GM21526 (cell line): ENCODE measurements around the gene BTAF1.
"Not testable (repeated sequence)": the region's sequence is repeated elsewhere in the genome, so short reads cannot be mapped to it uniquely, and the experiment has no call there.

Experiments used
- ATAC-seq: cut with Tn5 transposase; IDR thresholded peaks from one replicate; pipeline ENCODE4 v1.9.1; 2021; ENCODE audit warnings: moderate library complexity; ENCODE audit not compliant: unreplicated experiment, low FRiP score

BTAF1 gene

GRCh38 chr10:91923371-91924211 is at the start of gene BTAF1:
Gene BTAF1, plus strand, starts transcription at chr10:91923770. Its CDS starts 307 bp downstream, at chr10:91924077.
- peak; percentile 94 for ATAC-seq

DNA sequence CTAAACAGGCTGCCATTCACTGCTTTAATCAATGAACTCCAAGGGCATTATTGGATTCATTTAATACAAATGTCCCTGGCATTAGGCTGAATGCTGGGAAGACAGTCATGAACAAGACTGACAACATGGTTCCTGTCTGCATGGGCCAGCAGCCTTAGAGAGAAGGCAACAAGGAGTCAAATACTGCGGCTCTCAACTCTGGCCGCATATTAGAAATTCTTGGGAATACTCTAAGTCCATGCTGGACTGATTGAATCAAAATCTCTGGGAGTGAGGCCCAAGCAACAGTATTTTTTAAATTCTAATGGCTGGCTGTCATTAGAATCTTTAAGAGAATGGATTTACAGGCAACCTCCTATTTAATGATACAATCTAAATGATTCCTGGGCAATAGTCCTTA is 48.4 kb upstream of the BTAF1 start:
- ATAC-seq: no peak

DNA sequence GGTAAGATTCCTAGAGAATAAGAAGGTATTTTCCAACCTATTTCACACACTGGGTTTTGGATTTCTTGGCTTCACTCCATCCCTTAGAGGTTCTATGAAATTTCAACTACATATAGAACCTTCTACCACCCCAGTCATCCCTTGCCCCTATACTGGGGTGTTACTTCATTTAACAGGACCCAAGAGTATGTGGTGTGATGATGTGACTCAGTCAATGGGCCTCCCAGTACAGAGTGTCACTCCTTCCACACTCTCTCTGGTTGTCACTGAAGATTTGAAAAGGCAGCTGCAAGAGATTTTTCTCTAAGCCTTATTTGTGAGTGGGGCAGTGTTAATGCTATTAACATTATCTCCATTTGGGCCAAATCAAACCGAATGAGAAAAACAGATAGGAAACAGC is 47.8 kb upstream of the BTAF1 start:
- ATAC-seq: no peak

GRCh38 chr10:91879515-91880170 is 43.9 kb upstream of the BTAF1 start:
- no peak for ATAC-seq

DNA sequence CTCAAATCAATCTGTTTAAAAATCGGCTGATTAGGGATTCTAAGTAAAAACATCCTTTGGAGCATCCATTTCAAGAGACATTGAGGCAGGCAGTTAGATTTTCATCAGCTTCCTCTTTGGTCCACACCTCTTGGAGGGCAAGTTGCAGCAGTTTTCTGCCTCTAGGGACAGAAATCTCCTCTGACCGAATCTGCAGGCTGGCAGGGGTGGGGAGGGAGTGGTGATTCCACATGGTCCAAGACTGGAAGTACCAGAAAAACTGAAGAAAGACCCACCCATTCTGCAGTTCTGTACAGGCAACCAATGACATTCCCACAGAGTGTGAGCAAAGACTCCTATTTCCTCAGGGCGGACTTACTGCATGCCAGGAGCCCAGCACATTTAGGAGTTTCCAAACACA is 43.3 kb upstream of the BTAF1 start:
- no peak for ATAC-seq

DNA sequence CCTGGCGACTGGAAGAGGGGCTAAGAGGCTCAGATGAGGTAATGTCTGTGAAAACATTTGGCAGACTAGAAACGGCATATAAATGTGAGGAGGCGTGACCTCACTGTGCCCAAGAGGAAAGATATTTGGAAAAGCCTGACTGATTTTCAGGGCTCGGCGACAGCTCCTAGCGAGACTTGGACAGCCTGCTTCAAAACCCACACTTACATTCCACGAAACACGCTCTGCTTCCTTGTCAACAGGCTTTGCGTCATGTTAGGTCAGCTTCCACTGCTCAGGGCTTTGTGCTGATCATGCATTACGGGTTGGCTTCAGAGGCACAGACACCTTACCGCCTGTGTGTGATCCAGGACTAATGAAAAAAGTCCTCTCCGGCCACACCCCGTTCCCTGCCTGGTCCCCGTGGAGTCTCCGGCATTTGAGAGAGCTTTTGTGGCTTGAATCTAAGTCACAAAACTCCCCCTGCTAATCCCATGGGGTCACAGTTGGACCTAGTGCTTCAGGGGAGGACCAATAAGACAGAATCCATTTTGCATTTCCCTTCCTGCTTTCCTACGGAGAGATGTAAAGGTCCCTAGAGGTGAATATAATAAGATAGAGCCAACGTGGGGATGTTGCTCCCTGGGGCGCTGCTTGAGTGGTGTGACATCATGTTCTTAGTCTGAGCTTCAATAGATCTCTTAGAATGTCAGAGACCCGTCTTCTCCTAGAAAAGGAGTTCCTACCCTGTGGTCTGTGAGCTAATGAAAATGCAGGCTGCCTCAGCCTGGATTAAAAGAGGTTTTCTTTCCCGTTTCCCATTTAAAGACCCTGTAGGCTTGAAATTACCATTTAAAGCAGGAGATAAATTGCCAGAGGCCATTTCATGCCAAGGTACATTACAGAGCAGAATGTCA is 39.8 kb upstream of the BTAF1 start:
- ATAC-seq: no peak

DNA sequence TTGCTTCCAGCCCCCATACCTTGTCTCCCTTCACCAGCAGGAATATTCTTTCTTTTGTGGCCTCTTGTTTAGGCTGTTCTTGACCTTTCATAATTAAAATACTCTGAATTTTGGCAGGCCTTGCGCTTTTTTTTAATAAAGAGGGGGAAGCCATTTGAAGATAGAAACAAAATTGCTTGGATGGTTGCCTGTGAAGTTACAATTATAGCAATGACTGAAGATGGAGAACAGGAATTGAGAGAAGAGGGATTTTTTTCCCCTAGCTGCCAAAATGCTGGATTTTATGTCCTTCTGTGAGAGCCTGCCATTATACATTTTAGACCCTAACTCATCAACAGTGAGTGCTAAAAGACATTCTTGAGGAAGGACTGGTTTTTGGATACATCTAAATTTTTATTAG is 39.0 kb upstream of the BTAF1 start:
- ATAC-seq: no peak

DNA sequence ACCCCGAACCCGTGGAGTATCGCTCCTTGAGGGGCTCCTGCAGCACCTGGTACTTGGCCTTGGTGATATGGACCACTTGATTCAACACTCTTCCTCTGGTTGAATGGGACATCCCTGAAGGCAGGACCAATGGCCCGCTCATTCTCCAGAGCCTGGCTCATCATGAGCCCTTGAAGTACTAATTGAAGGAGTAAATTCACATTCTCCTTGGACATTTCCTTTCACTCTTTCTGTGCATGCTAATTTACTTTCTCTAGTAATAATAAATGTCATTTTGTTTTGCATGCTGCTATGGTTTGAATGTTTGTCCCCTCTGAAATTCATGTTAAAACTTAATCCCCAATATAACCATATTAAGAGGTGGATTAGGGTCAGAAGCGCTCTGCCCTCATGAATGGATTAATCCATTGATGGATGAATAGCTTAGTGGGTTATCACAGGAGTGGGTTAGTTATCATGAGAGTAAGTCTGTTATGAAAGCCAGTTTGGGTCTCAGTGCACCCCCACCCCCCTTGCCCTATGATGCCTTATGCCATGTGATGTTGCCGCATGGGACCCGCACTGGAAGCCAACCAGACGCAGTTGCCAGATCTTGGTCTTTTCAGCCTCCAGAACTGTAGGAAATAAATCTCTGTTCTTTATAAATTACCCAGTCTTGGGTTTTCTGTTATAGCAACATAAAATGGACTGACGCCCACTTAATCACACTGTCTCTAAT is 38.0 kb upstream of the BTAF1 start:
- no peak for ATAC-seq

- no peak for ATAC-seq
These were observed 36.7 kb upstream of the BTAF1 start for GRCh38 chr10:91886954-91887271.

DNA sequence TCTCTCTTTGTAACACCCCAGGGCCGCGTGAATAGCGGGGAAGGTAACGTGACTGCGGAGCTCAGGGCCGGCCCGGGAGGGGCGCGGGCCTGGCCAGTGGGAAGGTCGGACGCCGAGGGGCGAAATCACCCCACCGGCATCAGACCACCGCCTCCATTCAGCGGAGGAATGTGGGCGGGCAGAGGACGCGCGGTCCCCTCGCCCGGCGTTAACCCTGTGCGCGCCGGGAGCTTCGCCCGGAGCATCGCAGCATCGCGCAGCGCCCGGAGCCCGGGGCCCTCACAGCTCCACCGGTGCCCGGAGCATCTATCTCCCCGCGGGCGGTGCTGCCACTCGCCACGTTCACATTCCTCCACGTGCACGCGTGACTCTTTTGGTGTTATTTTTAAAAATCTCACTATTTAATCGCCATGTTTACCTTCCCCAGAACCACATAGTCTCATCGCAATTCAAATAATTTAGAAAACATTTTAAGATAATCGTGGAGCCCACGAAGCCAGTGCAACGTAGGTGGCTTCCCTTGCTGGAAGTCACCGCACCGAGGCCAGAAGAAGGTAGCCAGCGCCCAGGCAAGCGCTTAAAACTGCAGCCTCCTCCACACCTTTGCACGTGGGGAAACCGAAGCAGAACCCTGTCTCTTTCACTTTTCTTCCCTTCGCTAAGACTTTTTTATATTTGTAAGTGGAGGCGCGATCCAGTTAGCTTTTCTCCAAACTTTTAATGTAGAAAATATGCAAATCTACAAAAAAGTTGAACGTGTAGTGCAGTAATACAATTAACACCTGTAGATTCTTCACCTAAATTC is 36.1 kb upstream of the BTAF1 start:
- no peak for ATAC-seq

DNA sequence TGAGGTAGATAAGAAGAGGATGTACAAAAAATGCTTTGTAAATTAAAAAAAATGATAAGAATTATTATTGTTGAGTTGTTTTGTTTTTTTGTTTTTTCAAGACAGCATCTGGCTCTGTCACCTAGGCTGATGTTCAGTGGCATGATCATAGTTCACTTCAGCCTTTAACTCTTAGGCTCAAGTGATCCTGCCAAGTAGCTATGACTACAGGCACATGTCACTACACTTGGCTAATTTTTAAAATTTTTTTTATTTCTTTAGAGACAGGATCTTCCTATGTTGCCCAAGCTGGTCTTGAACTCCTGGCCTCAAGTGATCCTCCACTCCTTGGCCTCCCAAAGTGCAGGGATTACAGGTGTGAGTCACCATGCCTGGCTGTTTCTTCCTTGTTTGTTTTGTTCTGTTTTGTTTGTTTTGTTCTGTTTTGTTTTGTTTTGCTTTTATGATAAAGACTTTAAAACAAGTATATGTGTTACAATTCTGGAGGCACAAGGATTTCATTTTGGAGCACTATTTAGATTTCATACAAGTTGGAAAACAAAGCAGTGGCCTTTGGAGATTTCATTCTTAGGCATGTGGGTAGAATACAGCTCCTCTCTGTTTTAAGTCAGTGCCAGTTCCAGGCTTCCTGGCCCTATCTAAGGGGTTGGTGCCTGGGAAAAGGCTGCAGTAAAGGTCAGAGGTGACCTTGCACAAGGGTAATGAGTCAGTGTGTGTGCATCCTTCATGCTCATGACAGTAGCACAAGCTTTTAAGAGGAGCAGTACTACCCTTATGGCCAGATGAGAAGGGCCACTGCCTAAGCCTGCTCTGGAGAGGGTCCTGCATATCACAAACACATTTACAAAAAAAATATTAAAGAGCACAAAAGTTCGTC is 32.2 kb upstream of the BTAF1 start:
- no peak for ATAC-seq

- no peak for ATAC-seq
These were observed 30.5 kb upstream of the BTAF1 start for GRCh38 chr10:91893051-91893450.

- not testable (repeated sequence) for ATAC-seq
These were observed 29.3 kb upstream of the BTAF1 start for GRCh38 chr10:91894261-91894685.

- no peak for ATAC-seq
These were observed 27.3 kb upstream of the BTAF1 start for GRCh38 chr10:91896212-91896756.

- ATAC-seq: no peak
These were observed 26.1 kb upstream of the BTAF1 start for GRCh38 chr10:91897421-91897820.

DNA sequence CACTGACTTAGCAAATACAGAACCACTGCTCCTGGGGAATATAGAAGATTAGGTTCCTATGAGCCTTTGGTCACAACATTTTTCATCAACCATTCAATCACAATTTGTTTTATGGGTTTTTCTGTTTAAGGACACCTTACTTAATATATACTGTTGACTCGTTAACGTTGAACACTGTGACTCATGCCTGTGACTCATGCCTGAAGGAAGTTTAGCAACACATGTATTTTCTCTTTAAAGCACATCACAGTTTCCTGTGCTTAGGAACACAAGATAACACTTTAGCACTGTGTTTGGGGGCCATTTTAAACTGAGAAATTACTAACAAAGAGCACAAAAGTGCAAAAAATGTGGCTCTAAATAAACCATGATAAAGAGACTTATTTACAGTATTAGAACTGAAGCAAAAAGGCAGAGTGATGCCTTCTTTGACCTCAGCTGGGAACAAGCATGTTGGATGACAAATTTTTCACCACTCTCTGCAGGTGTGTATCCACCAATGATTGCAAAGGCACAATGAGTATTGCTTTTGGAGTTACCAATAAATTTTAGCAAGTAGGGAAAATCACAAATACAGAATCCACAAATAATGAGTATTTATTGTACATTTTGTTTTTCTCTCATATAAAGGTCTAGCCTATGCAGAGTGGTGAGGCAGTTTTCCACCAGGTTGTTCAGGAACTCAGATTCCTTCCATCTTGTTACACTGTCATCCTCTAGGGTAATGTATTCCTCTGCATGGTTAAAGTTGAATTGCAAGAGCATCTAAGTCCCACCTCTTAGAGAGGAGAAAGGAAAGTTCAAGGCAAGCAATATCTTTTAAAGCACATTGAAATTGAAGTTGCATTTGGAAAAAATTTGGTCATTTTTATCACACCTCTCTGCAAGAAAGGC is 21.5 kb upstream of the BTAF1 start:
- ATAC-seq: no peak

DNA sequence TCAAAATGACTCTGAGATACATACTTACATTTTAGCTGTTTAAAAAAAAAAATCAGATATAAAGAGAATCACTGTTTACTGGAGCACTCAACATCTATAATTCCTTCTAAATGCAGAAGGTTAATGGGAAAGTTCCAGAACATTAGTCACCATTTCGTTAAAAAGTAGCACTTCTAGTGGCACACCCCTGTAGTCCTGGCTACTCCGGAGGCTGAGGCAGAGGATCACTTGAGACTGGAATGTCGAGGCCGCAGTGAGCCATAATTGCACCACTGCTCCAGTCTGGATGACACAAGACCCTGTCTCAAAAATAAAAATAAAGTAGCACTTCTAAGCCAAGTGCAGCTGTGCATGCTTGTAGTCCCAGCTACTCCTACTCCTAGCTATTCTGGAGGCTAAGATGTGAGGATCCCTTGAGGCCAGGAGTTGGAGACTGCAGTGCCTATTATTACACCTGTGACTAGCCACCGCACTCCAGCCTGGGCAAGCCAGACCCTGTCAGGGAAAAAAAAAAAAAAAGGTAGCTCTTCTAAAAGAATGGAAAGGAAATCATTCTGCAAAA is 16.5 kb upstream of the BTAF1 start:
- ATAC-seq: no peak
